ENCODE results near the gene STK24.

DNA sequence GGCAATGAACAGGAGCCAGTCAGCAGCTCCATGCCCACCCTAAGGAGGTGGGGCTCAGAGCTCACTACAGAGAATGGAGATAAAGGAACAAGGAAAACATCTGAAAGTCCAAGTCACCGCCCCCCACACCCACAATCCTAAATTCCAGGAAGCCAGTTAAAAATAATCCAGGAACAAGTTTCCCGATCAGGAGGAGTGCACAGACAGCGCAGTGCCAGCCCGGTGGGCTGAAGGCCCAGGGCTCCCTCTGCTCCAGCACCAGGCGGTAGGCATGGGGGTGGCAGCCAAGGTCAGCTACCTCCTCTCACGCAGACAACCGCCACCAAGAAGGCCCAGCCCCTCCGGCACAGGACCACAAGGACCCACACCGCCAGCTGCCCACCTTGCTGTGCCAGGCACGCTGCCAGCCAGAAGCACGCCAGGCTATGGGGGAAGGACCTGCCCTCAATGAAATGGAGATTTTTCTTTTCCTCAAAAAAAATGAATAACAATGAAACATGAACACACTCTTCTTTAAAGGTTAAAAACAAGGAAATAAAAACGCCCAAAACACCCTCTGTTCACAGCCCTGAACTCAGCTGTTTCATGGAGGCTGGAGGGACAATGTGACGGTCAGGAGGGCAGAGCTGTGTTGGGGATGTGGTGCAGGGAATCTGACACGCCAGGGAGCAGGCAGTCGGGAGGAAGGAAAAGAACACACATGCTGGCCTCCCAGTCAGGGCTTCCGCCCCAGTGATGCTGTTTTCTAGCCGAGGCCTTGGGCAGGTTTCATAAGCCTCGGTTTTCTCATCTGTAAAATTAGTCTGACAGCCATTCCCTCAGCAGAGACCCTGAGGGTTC, 11.0 kb downstream of the STK24 start:
- TF ChIP-seq, protein P1, sequence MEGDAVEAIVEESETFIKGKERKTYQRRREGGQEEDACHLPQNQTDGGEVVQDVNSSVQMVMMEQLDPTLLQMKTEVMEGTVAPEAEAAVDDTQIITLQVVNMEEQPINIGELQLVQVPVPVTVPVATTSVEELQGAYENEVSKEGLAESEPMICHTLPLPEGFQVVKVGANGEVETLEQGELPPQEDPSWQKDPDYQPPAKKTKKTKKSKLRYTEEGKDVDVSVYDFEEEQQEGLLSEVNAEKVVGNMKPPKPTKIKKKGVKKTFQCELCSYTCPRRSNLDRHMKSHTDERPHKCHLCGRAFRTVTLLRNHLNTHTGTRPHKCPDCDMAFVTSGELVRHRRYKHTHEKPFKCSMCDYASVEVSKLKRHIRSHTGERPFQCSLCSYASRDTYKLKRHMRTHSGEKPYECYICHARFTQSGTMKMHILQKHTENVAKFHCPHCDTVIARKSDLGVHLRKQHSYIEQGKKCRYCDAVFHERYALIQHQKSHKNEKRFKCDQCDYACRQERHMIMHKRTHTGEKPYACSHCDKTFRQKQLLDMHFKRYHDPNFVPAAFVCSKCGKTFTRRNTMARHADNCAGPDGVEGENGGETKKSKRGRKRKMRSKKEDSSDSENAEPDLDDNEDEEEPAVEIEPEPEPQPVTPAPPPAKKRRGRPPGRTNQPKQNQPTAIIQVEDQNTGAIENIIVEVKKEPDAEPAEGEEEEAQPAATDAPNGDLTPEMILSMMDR (IDR thresholded peaks at IDR 0.05; ENCODE audit: insufficient read depth, low read length, poor library complexity, severe bottlenecking), result no peak
- TF ChIP-seq EZH2phosphoT487 (conservative IDR thresholded peaks at IDR 0.05; ENCODE audit: low read length), result no peak

Data from SU-DHL-6 (cell line).